ENCODE results near the gene UST.
"Not testable (repeated sequence)": the region's sequence is repeated elsewhere in the genome, so short reads cannot be mapped to it uniquely, and the experiment has no call there.

The UST gene

DNA sequence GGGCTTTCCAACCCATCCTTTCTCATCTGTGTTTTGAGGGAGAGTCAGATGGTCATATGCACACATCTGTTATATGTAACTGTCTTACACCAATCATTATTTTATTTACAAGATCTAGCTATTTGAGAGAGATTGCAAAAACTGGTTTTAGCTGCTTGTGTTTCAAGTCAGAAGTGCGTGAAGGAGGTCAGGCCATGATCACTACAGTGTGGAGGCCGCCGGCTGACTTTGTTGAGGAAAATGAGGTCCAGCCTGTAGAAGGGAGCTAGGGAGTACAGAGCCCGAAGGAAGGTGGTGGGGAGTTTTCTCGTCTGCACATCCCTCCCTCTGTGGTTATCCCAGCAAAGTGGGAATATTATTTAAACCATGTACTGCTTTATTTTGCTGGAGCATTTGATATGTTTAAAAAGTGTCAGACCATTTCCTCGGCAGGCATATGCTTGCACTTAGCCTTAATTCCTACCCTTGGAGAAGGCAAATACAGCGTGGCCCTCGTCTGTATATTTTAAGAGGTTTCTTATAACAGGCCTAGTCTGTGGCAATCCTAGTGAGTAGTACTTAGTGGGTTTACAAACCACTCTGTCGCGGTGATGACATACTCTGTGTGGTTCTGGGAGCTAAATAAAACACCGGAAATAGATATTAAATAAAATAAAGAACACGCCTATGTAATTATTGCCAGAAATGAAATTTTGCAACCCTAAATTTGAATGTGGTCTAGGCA, 95.6 kb downstream of the UST start:
- no peak for DNase-seq

DNA sequence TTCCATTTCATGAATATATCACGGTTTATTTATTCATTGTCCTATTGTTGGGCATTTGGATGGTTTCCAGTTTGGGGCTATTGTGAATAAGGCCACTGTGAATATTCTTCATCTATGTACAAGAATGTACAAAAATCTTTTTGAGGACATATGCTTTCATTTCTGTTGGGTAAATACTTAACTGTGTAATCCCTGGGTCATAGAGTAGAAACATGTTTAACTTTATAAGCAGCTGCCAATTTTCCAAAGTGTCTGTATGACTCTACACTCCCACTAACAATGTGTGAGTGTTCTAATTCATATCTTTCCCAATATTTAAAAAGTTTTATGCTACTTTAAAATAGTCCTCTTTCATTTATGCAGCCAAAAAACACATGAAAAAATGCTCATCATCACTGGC, 98.6 kb downstream of the UST start:
- no peak for DNase-seq

DNA sequence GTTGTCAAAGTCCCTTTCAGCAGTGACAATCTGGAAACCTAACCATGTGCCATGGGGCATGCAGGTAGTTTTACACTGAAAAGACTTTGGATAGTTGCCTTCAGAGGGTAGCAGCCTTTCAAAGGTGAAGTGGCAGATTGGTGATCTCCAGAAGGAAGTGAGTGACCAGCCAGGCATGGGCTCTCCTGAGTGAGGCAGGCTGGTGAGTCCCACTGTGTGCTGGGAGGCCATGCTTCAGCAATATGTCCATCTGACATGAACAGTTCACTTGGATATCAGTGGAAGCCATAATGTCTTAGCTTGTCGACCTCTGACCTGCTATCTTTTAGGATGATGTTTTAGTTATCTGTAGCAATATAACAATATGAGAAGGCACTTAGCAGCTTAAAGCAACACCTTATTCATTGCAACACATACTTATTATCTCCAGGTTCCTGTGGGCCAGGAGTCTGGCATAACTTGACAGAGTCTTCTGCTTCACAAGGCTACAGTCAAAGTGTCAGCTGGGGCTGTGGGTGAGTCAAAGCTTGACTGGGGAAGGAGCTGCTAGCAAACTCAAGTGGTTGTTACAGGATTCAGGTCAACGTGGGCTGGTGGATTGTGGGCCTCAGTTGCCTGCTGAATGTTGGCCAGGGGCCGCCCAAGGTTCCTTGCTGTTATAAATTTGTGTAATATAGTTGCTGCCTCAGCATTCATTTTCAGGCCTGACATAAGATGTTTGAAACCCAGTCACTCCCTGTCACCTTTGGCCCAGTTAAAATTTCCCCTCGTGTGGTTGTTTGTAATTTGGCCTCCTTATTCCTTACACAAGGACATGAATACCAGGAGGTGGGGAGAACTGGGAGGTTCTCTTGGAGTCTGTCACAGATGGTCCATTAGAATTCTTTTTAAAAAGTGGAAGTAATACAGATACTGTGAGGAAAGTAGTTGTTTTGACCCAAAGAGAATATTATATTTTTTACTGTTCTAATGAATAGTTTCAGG, 100.2 kb downstream of the UST start:
- no peak for DNase-seq

DNA sequence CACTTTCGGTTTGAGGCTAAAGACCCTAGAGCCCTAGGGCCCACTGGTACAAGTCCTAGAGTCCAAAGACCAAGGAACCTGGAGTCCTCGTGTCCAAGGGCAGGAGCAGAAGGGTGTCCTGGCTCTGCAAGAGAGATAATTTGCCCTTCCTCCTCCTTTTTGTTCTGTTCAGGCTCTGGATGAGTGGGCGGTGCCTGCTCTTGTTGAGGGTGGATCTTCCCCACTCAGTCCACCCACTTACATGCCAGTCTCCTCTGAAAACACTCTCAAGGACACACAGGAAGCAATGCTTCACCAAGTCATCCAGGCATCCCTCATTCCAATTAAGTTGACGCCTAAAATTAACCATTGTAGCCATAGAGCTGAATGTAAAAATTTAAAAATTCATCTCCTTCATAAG, 102.1 kb downstream of the UST start:
- no peak for DNase-seq

DNA sequence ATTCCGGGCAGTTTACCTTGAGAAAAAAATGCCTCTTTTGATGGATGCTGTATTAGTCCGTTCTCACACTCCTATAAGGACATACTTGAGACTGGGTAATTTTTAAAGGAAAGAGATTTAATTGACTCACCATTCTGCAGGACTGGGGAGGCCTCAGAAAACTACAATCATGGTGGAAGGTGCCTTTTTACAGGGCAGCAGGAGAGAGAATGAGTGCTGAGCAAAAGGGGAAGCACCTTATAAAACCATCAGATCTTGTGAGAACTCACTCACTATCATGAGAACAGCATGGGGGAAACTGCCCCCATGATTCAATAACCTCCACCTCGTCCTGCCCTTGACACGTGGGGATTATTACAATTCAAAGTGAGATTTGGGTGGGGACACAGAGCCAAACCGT, 102.6 kb downstream of the UST start:
- peak in 1 of 2 donors; percentile 11 for DNase-seq

DNA sequence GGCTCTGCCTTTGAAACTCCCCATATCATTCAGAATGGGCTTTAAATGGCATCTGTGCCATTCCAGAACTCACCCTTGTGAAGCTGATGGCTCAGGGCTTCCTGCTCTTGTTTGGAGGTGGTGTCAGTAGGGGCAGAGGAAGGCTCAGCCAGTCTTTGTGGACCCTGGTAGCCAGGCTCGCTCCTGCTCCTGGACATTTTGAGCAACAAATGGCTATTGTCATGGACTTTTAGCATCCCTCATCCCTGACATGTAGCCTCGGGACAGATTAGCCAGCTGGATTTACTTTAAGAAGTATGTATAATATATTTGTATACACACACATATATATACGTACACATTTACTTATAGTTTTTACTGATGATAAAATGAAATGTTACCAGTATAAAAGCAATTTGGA, 104.1 kb downstream of the UST start:
- DNase-seq = no peak

DNA sequence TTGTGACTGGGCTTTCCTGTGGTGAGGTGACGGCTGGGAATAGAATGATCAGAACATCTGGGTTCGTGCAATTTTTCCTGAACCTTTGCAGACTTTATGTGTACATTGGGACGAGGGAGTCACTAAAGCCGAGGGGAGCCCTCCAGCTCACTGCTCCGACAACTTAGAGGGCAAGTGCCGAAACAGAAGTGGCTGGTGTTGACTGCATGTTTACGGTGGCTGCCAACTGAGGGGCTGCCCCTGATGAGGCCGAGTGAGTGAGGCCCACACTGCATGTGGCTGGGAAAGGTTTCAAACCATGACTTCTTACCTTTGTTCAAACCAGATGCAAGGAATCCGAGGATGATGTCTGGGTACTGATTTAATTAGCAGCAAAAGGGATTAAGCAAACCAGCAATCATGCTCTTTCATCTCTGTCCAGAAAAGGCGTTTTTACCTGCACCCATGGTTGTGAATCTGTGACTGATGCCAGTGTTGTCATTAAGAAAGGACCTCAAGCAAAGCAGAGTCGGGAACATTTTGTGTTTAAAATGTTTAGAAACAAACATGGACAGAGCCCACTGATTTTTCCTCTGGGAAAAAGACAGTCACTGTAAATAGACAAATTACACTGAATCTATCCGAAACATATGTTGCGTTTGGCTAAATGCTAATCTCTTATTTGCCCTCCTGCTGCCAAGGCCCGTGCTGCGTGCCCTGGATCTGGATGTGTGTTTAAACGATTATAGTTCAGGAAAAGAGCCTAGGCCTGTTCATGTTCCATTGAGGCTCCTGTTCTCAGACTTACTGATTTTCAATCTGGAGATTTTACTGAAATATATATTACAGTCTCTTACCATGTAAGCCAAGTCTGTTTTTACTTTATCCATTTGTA, 105.1 kb downstream of the UST start:
- DNase-seq = no peak

DNA sequence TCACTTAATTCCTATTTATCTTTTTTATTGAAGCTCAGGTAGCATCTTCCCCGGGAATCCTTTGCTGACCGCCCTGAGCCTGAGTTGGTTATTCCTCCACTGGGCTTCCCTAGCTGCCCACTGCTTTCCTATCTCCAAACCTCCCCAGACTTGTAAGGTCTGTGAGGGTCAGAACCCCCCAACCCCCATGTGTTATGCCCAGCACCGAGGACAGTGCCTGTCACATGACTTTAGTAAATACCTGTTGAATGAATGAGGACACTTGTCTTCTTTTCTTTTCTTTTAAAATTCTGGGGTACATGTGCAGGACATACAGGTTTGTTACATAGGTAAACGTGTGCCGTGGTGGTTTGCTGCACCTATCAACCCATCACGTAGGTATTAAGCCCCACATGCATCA, 105.9 kb downstream of the UST start:
- no peak for DNase-seq

DNA sequence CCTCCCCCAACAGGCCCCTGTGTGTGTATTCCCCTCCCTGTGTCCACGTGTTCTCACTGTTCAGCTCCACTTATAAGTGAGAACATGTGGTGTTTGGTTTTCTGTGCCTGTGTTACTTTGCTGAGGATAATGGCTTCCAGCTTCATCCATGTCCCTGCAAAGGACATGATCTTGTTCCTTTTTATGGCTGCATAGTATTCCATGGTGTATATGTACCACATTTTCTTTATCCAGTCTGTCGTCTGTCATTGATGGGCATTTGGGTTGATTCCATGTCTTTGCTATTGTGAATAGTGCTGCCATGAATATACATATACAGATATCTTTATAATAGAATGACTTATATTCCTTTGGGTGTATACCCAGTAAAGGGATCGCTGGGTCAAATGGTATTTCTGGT, 106.3 kb downstream of the UST start:
- DNase-seq = not testable (repeated sequence)

DNA sequence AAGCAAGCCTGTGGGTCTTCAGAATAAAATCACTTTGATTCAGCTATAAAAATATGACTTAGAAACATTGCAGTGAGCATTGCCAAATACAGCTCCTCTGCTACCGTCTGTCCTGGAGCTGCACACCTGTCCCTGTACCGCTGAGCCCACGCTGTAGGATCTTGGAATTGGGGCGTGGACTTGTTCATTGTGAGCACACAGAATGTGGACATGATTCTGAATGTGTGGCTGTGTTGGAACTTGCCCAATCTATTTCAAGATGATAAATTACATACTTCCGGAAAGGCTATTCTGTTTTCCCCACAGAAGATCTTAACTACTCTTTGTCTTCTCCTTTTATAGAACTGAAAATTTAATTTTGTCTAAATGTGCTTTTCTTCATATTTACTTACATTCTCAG, 107.3 kb downstream of the UST start:
- DNase-seq = peak; percentile 12 to 15

DNA sequence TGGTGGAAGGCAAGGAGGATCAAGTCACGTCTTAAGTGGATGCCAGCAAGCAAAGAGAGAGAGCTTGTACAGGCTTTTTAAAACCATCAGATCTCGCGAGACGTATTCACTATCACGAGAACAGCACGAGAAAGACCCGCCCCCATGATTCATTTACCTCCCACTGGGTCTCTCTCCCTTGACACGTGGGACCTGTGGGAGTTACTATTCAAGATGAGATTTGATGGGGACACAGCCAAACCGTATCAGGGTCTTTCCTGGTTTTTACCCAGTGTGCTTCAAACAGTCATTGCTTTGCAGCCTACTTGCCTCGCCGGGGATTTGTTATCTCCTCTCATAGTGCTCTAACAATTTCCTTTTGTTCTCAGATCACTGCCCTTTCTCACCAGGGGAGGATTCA, 108.2 kb downstream of the UST start:
- DNase-seq = no peak

DNA sequence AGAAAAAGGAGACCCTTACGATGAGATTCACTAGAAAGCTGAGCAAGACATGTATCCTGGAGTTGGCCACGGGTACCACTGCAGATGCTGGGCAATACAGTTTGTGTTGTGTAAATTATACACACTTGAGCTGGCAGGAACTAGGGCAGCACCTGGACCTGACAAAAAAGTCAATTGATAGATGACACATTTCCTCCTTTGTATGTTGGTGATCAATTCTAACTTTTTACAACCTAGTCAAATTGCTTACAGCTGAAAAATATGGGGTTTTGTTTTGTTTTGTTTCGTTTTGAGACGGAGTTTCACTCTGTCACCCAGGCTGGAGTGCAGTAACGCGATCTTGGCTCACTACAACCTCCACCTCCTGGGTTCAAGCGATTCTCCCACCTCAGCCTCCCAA, 108.9 kb downstream of the UST start:
- no peak for DNase-seq

DNA sequence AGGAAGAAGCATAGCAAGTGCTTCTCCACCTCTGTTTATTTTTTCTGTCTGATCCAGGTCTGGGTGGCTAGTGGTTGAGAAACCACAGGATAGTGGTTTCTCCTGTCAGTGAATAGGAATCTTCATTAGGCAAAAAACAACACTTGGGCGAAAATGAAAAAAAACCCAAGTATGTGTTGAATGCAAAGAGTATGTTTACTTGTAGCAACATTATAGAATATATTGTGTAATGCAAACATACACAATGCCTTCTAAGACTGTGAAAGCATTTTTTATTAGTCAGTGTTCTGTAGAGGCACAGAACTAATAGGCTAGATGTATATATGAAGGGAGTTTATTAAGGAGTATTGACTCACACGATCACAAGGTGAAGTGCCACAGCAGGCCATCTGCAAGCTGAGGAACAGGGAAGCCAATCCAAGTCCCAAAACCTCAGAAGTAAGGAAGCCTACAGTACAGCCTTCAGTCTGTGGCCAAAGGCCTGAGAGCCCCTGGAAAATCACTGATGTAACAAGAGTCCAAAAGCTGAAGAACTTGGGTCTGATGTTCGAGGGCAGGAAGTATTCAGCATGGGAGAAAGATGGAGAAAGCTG, 111.1 kb downstream of the UST start:
- no peak for DNase-seq

DNA sequence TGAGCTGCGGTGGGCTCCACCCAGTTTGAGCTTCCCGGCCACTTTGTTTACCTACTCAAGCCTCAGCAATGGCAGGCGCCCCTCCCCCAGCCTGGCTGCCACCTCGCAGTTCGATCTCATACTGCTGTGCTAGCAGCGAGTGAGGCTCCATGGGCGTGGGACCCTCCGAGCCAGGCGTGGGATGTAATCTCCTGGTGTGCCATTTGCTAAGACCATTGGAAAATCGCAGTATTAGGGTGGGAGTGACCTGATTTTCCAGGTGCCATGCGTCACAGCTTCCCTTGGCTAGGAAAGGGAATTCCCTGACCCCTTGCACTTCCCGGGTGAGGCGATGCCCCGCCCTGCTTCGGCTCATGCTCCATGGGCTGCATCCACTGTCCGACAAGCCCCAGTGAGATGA, 117.3 kb downstream of the UST start:
- not testable (repeated sequence) for DNase-seq

DNA sequence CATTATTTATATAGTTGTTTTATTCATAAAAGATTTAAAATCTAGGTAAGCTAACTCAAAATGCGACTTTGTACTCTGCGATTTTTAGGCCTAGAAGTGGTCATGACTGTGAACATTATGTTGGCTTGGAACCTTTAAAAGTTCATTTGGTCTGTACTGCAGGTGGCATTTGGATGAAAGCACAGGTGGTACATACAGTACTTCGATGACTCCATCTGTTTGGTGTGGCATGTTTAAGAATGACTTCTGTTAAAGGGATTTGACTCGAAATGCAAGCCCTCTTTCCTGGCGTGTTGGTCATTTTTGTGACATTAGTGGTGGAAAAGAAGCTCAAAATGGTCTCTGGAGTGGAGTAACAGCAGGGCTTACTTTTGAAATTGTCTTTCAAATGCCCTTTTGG, 118.1 kb downstream of the UST start:
- no peak for DNase-seq

DNA sequence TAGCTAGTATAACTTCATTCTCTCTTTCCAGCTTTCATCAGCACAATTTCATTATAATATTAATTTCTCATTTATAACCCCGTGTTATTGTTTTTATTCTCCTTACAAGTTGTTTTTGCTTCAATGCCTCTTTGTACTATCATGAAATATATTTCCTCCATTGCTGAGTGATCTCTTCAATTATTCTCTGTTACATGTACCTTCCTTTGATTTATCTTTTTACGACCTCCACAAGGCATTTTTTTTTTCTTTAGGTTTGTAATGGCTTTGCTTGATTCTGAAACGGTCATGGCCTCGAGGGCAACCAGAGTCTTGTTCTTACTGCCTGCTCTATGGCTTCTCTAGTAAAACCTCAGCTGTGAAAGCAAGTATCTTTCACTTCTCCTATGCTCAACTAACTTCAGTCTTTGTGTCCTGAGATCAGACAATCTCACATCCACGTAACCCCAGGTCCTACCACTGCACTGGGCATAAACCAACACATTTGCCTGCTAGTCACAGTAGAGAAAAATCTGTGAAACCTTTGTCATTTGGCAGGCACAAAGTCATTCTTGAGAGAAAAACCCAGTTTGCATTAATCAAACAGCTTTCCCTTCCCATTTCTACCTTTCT, 119.9 kb downstream of the UST start:
- DNase-seq = no peak

DNA sequence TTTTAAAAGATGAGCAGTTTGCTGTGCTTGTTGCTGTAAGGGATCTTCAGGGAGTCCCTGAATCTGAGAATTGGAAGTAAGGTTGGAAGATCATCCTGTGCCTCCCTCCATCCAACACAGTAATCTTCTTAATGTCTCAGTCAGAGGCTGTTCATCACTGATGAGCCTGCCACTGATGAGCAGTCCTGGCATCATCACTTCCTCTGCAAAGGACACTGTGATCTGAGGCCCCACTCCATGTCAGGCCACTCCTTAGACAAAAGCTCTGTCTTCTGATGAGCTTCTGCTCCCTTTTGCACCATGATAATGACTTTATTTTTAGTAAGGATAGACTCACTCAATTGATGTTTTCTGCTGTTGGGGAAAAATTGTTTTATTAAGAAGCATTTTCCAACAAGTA, 121.0 kb downstream of the UST start:
- no peak for DNase-seq

DNA sequence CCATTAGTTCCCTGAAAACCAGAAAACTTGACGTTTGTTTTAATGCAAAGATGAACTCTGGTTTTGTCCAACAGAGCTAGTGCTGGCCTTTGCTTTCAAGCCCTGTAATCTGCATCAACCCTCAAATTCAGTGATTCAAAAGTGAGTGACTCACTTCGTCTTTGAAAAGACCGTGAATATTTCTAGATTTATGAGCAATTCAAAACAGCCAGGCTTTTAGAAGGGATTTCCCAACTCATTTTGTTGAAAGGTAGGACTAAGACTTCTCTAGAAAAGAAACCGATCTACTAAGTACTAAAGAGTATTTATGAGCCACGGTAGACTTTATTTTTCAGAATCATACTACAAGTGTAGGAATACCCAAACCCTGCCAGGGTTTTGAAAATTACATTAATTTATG, 121.5 kb downstream of the UST start:
- no peak for DNase-seq

DNA sequence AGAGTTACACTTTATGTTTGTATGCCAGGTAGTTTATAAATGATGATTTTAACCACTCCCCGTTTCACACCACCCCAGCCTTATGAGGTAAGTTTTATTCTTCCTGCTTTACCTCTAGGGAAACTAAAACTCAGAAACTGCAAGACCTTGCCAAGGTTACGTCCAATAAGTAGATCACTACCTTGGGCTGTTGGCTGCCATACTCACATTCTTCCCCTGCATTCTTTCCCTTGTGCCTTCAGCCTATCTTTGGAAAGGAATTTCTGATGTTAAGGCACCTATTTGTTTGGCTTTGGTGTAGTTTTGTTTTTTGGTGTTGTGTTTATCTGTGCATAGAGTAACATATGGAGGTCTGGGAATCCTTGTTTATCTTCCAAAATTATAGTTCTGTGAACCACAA, 122.1 kb downstream of the UST start:
- no peak for DNase-seq

DNA sequence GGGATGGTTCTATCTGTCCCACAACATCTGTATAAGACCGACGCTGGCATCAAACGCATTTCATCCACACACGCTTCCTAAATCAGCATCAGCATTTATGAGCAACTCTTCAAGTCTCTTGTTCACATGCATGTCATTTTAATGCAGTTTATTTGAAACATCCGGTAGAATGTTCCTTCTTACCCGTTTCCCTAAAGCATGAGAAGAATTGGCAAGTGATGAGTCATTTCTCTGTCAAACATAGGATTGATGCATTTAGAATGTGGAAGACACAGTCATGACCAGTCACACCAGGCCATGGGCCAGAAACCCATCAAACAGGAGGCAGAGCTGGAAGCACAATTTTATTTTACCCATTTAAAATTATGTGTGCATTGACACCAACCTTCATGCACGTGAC, 122.8 kb downstream of the UST start:
- no peak for DNase-seq

DNA sequence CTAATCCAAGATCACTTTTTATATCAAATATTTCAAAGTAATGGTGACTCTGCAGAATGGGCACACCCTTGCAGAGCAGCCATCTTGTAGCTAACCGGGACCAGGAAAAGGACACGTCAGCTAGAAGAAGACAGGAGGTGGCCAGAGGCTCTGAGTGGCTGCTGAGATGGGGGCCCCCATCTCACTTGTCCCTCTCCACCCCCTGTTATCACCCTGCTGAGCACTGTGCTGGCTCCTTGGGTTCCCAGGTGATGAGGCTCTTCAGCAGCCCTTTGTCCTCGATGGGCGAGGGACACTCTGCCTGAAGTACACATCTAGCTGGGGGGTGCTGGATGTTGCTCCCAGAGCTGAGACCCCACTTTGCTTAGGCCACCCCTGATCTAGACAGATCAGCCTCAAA, 126.3 kb downstream of the UST start:
- DNase-seq = no peak

DNA sequence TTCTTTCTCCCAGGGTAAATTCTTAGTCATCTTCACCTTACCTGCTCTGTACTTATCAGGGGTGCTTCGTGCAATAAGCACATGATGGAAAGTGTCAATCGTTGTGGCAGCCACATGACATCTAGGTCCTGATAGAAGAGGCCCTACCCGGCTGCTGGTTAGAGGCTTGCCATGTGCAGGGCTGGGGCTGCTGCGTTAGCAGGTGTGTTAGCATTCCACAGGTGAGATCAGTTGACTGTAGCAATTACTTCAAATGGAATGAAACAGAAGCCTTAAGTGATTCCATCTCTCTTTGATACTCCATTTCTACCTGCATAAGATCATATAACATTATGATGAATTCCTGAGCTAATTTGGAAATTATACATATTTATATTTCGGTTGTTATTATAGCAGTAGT, 127.0 kb downstream of the UST start:
- DNase-seq = no peak

Data from inflammatory macrophage treated with lipopolysaccharide for 1 hour (primary cell).